Stimulated activated CD4-positive, alpha-beta T cell treated with anti-CD3 and anti-CD28 coated beads, Interleukin-12 subunit alpha, Interleukin-12 subunit beta, amount 100 ng/mL, for 48 hours (primary cell): ENCODE data around the gene ZNF396.

Source experiments
- DNase-seq, 3 donors: peaks; one replicate each; pipeline ENCODE4 v3.0.0-alpha.2; 2020; ENCODE audit warnings: low read depth in 2 of 3, low spot score in 1 of 3

Gene ZNF396

DNA sequence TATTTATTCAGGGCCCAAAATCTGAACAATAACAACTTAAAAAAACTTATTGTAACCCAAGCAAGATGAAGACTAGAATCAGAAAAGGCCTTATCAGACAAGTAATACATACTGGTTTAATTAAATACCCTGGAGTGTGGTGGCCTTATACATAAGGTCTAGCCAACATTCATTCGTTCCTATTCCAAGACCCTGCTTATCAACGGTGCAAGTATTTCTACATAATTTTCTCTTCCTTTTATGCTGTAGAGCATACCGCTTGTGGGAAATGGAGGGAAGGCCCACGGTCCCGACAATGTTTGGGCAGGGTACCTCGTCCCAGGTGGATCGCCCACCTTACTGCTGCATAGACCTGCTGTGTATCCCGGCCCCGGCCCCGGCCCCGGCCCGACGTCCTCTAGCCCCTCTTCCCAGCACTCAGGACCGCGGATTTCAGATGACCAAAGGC, 33.6 kb downstream of the ZNF396 start:
- DNase-seq = no peak

GRCh38 chr18:35337286-35337685, 39.9 kb downstream of the ZNF396 start:
- DNase-seq = no peak

GRCh38 chr18:35335866-35336265, 41.3 kb downstream of the ZNF396 start:
- DNase-seq = no peak

DNA sequence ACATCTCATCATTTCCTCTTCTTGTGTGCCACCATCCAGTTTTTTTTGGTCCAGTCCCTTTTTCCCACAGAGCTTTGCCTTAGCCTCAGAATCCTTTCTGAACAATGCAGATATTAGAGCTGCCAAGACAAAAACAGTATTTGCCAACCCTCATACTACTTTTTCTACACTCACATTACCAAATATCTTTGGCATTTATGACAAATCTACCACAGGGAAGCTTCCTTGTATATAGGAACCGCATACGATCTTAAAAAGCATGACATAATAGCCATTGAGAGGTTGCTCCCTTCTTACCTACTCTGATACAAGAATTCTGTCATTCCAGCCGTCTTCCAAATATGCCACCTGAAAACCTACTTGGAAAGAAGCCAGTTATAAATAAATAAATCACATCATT, 42.3 kb downstream of the ZNF396 start:
- DNase-seq = no peak

- no peak for DNase-seq
Observed at GRCh38 chr18:35334212-35334611, 42.9 kb downstream of the ZNF396 start.

DNA sequence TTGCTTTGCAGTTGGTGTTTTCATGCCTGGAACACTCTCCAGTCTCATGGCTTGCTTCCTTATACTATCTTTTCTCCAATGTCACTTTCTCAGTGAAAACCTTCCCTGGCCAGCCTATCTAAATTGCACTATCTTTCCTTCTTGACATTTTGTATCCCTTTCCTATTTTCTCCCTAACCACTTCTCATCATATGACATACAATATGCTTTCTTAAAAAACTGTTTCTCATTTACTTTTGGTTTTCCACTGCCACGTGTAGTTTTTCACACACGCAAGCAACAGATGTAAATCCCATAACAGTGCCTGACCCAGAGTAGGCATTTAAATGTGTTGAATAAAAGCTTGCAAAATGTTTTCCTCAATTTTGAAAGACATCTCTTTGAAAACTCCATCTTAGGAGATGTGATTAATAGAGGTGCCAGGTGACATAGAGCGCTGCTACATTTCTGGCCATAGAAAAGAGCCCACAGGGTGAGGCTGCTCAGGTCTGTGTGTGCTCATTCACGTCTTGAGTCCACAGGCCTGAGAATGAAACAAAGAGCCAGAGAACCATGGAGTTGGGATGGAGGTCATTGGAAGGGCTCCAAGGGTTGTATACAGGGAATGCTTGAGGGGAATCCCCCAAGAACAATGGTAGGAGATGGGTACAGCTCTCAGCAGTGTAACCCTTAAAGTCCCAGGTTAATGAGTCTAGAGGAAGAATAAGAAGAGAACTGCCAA, 45.6 kb downstream of the ZNF396 start:
- DNase-seq = no peak

DNA sequence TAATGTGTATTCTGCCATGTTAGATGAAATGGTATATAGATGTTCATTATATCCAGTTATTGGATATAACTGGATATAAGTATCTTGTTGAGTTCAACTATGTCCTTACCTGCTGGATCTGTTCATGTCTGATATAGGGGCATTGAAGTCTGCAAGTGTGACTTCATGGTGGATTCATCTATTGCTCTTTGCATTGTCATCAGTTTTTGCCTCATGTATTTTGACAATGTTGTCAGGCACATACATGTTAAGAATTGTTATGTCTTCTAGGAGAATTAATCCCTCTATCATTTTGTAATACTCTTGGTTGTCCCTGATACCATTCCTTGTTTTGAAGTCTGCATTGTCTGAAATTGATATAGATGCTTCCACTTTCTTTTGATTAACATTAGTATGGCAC, 48.3 kb downstream of the ZNF396 start:
- DNase-seq = no peak

DNA sequence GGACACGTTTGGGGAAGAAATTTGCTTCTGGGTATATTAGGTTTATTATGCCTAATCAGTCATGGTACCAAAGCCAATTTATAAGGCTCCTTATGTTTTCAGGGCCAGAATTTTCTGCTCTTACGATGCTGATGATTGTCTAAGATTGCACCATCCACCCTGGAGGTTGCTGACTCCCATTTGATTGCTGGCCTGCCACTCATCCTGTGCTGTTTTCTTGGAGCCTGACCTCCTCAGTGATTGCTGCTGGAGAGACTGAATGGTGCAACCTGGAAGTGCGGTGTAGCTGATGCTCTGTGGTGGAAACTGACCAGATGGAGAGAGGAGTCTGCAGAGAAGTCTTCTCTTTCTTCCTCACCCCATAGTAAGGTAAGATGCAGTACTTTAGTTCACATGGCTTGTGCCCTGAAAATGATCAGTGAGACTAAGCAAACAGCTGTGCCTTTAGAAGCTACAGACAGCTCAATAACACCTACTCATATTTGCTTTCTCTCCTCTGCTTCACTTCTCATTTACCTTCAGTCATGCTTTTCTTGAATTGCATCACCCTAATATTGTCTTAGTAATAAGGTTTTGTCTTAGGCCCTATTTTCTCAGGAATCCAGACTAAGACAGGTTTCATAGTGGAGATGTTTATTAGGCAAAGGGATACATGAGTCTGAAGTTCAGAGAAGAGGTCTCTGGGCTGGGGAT, 50.3 kb downstream of the ZNF396 start:
- no peak for DNase-seq

- DNase-seq = no peak
Observed at GRCh38 chr18:35324926-35325655, 52.0 kb downstream of the ZNF396 start.

DNA sequence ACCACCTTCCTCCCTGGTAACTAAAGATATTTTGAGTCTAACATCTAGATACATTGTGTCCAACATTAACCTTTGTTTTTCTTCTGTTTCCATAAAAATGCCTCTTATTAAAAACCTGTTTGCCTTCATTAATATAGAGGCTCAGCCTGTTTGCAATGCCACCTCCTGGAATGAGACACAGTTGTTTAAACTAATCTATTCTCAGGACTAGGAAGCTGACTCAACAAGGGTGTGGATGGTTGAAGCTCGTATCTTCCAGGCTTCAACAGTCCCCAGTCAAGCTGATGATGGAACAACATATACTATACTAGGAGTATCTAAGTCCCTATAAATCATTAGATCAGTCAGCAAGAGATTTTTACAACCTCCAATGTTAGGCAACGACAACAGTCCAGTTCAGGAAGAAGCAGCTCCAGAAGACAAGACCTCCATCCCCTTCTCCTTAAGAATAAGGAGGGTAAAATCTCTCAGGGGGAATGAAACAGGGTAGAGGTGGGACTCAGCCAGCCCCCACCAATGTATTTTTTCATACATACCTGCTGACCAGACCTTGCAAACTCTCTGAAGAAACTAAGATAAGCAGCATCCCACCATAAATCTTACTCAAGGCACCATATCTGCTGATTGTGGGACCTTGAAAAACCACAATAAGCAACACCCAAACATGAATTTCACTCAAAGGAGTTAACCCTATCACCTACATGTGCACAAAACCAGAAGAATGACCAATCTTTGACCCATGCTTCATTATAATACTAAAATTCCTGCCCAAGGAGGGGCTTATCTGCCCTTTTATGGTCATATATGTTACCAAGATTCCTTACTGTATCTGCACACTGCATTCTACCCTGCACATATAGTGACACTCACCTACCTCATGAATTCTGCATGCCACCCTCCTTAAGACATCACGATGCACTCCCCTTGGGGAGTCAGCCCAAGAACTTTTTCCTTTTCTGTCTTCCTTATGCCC, 54.4 kb downstream of the ZNF396 start:
- no peak for DNase-seq
